Measurements from ENCODE around the gene CEBPG. TPM values are rescaled to one million over a fixed set of nuclear protein-coding genes. Genes with fewer than 3 reads are reported as not detected.

CEBPG gene
- total RNA-seq, 1 experiment from 2014 or later, result 39.5 TPM

DNA sequence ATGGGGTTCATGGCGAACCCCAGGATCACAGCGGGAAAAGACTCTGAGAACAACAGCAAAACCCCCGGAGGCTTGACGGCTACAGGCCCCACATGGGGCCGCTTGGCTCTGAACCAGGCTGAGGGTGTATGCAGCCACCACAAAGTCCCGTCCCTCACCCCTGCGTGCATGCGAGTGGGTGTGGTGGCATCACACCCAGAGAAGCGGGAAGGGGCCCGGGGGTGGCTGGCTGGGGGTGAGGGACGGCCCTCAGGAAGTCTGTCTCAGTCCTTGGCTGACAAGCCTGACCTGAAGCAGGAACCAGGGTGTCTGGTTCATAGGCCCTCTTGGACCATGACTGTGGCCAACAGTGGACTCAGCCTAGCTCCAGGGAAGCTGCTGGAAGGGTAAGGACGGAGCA is 34.2 kb downstream of the CEBPG start:
- DNase-seq, result no peak
- BruUV-seq (replicated peaks), result no TSS peak
- Mint-ChIP-seq H3K4me1 (ENCODE audit: low read depth, unreplicated experiment) (no peaks in the 10 kb centered on the region), H3K27ac (ENCODE audit: unreplicated experiment) (no peak overlapping the region), H3K27me3 (ENCODE audit: unreplicated experiment) (no peaks in the 10 kb centered on the region), H3K4me3 (ENCODE audit: low read depth, unreplicated experiment) (no peak overlapping the region), H3K36me3 (ENCODE audit: insufficient read depth, unreplicated experiment) (no peaks in the 10 kb centered on the region), H3K9me3 (ENCODE audit: low read depth, unreplicated experiment) (no peaks in the 10 kb centered on the region)
- CTCF ChIA-PET, result interaction anchor here (0.7 to 1.8 kb wide), 2 partner anchors 172 to 184 kb away, joined by 3 to 10 read pairs; no protein-coding TSS in a partner anchor
- intact Hi-C loops (cut with micrococcal nuclease; ENCODE audit: unreplicated experiment), result loop anchor here (2.0 to 10.0 kb wide), 4 partner anchors 93 to 263 kb away; no protein-coding TSS in a partner anchor
- TF ChIP-seq, protein P1, sequence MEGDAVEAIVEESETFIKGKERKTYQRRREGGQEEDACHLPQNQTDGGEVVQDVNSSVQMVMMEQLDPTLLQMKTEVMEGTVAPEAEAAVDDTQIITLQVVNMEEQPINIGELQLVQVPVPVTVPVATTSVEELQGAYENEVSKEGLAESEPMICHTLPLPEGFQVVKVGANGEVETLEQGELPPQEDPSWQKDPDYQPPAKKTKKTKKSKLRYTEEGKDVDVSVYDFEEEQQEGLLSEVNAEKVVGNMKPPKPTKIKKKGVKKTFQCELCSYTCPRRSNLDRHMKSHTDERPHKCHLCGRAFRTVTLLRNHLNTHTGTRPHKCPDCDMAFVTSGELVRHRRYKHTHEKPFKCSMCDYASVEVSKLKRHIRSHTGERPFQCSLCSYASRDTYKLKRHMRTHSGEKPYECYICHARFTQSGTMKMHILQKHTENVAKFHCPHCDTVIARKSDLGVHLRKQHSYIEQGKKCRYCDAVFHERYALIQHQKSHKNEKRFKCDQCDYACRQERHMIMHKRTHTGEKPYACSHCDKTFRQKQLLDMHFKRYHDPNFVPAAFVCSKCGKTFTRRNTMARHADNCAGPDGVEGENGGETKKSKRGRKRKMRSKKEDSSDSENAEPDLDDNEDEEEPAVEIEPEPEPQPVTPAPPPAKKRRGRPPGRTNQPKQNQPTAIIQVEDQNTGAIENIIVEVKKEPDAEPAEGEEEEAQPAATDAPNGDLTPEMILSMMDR (IDR thresholded peaks at IDR 0.05; ENCODE audit: unreplicated experiment), result no peak

DNA sequence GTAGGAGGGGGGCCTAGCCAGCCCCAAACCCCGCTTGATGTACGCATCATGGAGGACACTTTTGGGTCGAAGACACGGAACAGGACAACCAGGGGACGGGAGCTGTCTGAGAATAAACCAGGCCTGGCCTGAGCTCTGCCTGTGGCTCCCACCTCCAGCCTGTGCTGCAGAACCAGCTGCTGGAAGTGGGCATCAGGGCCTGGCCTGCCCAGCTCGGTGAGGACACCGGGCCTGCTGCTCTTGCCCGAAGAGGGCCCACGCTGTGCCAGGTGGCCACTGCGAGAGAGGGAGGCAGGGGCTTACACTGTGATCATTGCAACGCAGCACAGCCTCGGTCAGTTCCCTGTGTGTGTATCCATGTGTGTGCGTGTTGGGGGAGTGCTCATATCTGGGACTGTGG is 34.6 kb downstream of the CEBPG start:
- Mint-ChIP-seq H3K27me3 (ENCODE audit: unreplicated experiment) (no peaks in the 10 kb centered on the region), H3K27ac (ENCODE audit: unreplicated experiment) (no peak overlapping the region), H3K9me3 (ENCODE audit: low read depth, unreplicated experiment) (no peaks in the 10 kb centered on the region), H3K36me3 (ENCODE audit: insufficient read depth, unreplicated experiment) (no peaks in the 10 kb centered on the region), H3K4me1 (ENCODE audit: low read depth, unreplicated experiment) (no peaks in the 10 kb centered on the region), H3K4me3 (ENCODE audit: low read depth, unreplicated experiment) (no peak overlapping the region)
- CTCF ChIA-PET, result interaction anchor here (0.7 to 1.8 kb wide), 2 partner anchors 173 to 185 kb away, joined by 3 to 10 read pairs; no protein-coding TSS in a partner anchor
- intact Hi-C loops (cut with micrococcal nuclease; ENCODE audit: unreplicated experiment), result loop anchor here (10.0 kb wide), 2 partner anchors 93 to 263 kb away; no protein-coding TSS in a partner anchor
- BruUV-seq (replicated peaks), result no TSS peak
- DNase-seq, result no peak
- TF ChIP-seq, protein P1 (IDR thresholded peaks at IDR 0.05; ENCODE audit: unreplicated experiment), result no peak

DNA sequence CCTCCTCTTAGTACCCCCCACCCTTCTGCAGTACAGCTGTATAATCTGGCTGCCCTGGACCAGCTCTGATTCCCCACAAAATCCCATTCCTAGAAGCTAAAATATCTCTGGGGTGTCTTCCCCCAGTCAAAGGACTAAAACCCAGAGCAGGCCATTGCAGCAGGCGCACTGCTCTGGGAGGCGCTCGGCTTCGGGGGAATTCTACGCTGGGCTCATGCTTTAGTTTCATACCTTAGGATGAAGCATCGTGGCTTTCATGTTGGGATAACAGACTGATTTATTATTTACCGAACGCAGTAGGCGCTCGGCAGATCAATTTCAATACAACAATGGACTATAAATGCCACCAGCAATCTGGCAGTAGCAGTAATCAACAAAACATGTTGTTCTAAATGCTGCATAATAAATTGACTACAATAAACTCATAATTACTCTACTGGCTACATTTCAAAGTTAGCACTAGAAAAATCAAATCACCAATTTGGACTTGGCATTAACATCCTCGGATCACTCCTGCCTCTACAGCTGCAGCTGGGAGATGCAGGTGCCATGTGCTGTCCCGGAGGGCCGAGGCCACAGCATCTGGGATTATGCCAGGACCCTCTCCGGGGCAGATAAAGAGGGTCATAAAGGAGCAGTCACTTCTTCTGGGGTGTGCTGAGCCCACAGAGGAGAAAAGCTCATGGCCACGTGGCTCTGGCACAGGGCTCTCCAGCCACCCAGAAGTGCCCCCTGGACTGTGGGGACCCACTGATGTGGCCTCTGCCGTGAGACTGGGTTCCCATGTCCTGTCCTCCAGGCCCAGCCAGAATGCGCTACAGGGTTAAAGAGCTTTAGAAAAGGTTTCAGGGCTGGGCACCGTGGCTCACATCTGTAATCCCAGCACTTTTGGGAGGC is 35.3 kb downstream of the CEBPG start:
- TF ChIP-seq, protein P1 (IDR thresholded peaks at IDR 0.05; ENCODE audit: unreplicated experiment), result no peak
- BruUV-seq (replicated peaks), result no TSS peak
- H3K27ac Mint-ChIP-seq (ENCODE audit: unreplicated experiment), result no peak overlapping the region
- DNase-seq, result no peak
- H3K9me3 Mint-ChIP-seq (ENCODE audit: low read depth, unreplicated experiment), result no peaks in the 10 kb centered on the region
- no peaks in the 10 kb centered on the region for H3K36me3 Mint-ChIP-seq (ENCODE audit: insufficient read depth, unreplicated experiment)
- CTCF ChIA-PET, result interaction anchor here (0.6 to 1.8 kb wide), 4 partner anchors 173 to 1075 kb away, joined by 3 to 10 read pairs (median 3); no protein-coding TSS in a partner anchor
- intact Hi-C loops (cut with micrococcal nuclease; ENCODE audit: unreplicated experiment), result loop anchor here (10.0 kb wide), 2 partner anchors 94 to 264 kb away; no protein-coding TSS in a partner anchor
- H3K4me1 Mint-ChIP-seq (ENCODE audit: low read depth, unreplicated experiment), result no peaks in the 10 kb centered on the region
- H3K27me3 Mint-ChIP-seq (ENCODE audit: unreplicated experiment), result no peaks in the 10 kb centered on the region
- H3K4me3 Mint-ChIP-seq (ENCODE audit: low read depth, unreplicated experiment), result no peak overlapping the region

DNA sequence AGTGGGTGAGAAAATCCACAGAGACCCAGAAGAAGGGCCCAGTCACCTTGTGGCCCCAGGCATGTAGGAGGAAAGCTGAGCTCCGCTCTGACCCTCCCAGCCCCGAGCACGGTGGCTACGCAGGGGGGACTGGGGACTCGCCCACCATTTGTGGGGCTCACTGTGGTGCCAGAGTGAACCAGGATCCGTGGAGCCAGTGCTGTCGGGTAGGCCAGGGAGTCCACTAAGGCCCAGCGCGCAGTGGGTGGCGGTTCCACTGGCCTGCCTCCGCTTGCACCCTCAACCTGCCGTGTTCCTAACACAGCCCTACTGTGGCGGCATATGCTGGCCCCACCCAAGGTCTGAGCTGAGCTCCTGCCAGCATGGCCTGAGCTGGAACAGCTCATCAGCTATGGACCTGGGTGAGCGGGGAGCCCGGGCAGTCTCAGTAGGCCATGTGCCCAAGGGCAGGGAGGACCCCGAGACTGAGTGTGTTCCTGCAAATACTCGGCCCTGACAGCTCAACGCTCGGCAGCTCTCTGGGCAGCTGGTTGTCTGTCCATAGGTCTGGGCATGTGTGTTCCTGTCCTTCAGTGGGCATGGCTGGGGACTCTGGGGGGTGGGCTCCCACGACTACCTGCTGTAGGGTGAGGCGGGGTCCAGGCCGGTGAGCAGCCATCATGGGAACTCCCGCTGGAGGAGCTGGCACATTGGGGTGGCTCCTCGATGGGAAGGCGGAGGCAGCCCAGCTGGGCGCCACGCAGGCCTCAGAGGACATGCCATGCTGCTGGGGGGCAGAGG is 36.6 kb downstream of the CEBPG start:
- no peak overlapping the region for H3K27ac Mint-ChIP-seq (ENCODE audit: unreplicated experiment)
- BruUV-seq (replicated peaks), result no TSS peak
- no peaks in the 10 kb centered on the region for H3K9me3 Mint-ChIP-seq (ENCODE audit: low read depth, unreplicated experiment)
- H3K4me3 Mint-ChIP-seq (ENCODE audit: low read depth, unreplicated experiment), result no peak overlapping the region
- DNase-seq, result no peak
- TF ChIP-seq, protein P1 (IDR thresholded peaks at IDR 0.05; ENCODE audit: unreplicated experiment), result no peak
- no peaks in the 10 kb centered on the region for H3K27me3 Mint-ChIP-seq (ENCODE audit: unreplicated experiment)
- no peaks in the 10 kb centered on the region for H3K36me3 Mint-ChIP-seq (ENCODE audit: insufficient read depth, unreplicated experiment)
- intact Hi-C loops (cut with micrococcal nuclease; ENCODE audit: unreplicated experiment), result loop anchor here (10.0 kb wide), 2 partner anchors 95 to 265 kb away; no protein-coding TSS in a partner anchor
- H3K4me1 Mint-ChIP-seq (ENCODE audit: low read depth, unreplicated experiment), result no peaks in the 10 kb centered on the region
- CTCF ChIA-PET, result interaction anchor here (0.7 kb wide), 1 partner anchor 729 kb away, joined by 3 read pairs; no protein-coding TSS in a partner anchor

Measured in Calu3 (cell line).